ENCODE results near the gene PTPRH. TPM values are rescaled to one million over a fixed set of nuclear protein-coding genes. Genes with fewer than 3 reads are reported as not detected.
"Not testable (repeated sequence)": the region's sequence is repeated elsewhere in the genome, so short reads cannot be mapped to it uniquely, and the experiment has no call there.

PTPRH gene
- total and polyA plus RNA-seq, 7 experiments from 2014 or later: 0.56 TPM; not detected in 6

DNA sequence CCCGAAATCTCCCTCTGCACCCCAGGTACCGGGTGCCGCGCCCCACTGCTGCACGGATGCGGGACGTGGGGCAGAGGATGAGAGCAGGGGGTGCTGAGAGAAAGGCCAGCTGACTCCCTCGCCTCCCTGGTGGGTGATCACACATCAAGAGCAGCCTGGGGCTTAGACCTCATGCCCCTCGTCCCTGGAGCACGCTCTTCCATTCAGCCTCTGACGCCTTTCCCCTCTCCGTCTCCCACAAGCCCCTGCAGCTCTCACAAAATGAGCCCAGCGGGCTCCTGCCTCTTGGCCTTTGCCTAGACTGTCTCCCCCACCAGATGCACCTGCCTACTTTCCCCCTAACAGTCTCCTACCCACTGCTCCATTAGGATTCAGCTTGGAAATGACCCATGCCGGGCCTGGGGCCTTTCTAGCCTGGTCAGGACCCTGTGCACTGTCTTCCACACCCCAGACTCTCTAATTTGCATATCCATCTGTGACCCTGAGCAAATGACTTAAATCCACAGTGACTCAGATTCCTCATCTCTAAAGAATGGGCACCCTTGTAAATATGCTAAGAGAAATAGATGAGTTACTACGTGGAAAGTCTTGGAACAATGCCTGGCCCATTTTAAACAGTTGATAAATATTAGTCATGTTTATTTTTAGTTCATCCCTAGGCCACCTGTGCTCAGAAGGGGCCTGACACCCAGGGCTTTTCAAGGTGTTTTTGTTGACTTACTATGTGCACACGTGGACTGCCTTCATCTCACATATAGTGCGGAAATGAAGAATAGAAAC, 582 bp upstream of the PTPRH start:
- Histone ChIP-seq H3K9me3 (ENCODE audit: control insufficient read depth in 2 of 3, low read length in 3 of 3) (peaks cover 0 to 8% (median 0%) of the 10 kb centered on the region in 3 experiments), H3K27me3 (ENCODE audit: control insufficient read depth in 2 of 2, insufficient read depth in 2 of 2, low read length in 2 of 2) (peaks cover 0 to 8% of the 10 kb centered on the region in 2 donors), H3K4me3 (ENCODE audit: low read length) (no peak overlapping the region), H3K36me3 (ENCODE audit: control insufficient read depth in 2 of 3, insufficient read depth in 3 of 3, low read length in 3 of 3) (no peaks in the 10 kb centered on the region), H3K4me1 (ENCODE audit: control insufficient read depth in 2 of 2, insufficient read depth in 2 of 2, low read length in 2 of 2) (no peaks in the 10 kb centered on the region), H3K27ac (ENCODE audit: low read depth, low read length) (no peak overlapping the region)
- peaks cover 2 to 21% (median 8%) of the 10 kb centered on the region in 11 donors for H3K9me3 Mint-ChIP-seq
- POLR2A ChIA-PET: interaction anchor here (0.6 kb wide), 1 partner anchor 48 kb away, joined by 3 read pairs; no protein-coding TSS in a partner anchor
- H3K27me3 Mint-ChIP-seq: peaks cover 6 to 47% (median 40%) of the 10 kb centered on the region in 5 donors
- no peak overlapping the region for H3K27ac Mint-ChIP-seq
- no peak for DNase-seq
- intact Hi-C loops (cut with micrococcal nuclease): no loop called here
- CTCF ChIA-PET: no interaction called here
- peaks cover 0 to 5% (median 0%) of the 10 kb centered on the region in 5 donors for H3K36me3 Mint-ChIP-seq
- H3K4me1 Mint-ChIP-seq: peaks cover 0 to 4% (median 2%) of the 10 kb centered on the region in 7 donors
- H3K4me3 Mint-ChIP-seq: no peak overlapping the region
- ATAC-seq: no peak

DNA sequence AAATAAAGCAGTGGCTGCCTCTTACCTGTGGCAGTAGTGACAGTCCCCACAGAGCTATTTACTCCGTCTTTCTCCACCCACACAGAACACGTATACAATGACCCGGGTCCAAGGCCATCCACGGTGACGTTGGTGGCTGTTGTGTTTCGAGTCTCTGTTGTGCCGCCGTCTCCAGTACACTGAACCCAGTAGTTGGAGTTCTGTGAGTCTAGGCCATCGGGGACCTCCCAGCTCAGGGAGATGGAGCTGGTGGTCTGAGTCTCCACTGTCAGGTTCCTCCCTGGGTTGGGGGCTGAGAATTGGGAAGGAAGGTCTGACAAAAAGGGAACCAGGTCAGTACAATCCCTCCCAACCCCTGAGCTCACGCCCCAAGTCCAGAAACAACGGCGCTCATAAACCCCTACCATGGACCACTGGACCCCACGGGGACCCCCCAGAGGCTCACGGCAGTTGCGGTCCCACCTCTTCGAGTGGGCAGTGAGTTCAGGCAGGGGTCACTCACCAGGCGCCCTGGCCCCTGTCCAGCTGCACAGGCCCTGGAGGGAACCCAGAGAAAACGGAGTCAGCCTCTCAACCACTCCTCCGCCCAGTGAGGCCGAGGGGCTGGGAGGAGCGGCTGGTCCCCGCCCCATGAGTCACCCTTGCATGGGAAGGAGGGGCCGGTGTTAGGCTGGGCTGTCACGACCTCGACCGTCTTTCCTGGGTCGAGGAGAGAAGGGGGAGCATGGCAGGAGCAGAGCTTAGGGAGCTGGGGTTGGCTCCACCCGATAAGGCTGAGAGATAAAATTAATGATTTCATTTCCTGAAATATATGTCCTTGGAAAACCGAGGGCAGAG, 2.4 kb downstream of the PTPRH start:
- Histone ChIP-seq H3K36me3 (ENCODE audit: control insufficient read depth in 2 of 3, insufficient read depth in 3 of 3, low read length in 3 of 3) (no peaks in the 10 kb centered on the region), H3K27me3 (ENCODE audit: control insufficient read depth in 2 of 2, insufficient read depth in 2 of 2, low read length in 2 of 2) (peaks cover 0 to 8% of the 10 kb centered on the region in 2 donors), H3K4me1 (ENCODE audit: control insufficient read depth in 2 of 2, insufficient read depth in 2 of 2, low read length in 2 of 2) (no peaks in the 10 kb centered on the region), H3K27ac (ENCODE audit: low read depth, low read length) (no peak overlapping the region), H3K4me3 (ENCODE audit: low read length) (no peak overlapping the region), H3K9me3 (ENCODE audit: control insufficient read depth in 2 of 3, low read length in 3 of 3) (no peaks in the 10 kb centered on the region)
- H3K4me3 Mint-ChIP-seq: peak overlapping the region in 2 of 10 donors; percentile 47 to 73
- intact Hi-C loops (cut with micrococcal nuclease): no loop called here
- peak overlapping the region in 1 of 9 donors; percentile 12 for H3K27ac Mint-ChIP-seq
- H3K27me3 Mint-ChIP-seq: peaks cover 10 to 49% (median 28%) of the 10 kb centered on the region in 5 donors
- peak; percentile 81 for ATAC-seq
- H3K36me3 Mint-ChIP-seq: no peaks in the 10 kb centered on the region
- POLR2A ChIA-PET: no interaction called here
- CTCF ChIA-PET: no interaction called here
- H3K9me3 Mint-ChIP-seq: peaks cover 0 to 3% (median 0%) of the 10 kb centered on the region in 11 donors
- H3K4me1 Mint-ChIP-seq: peaks cover 0 to 4% (median 2%) of the 10 kb centered on the region in 7 donors
- DNase-seq: peak in 1 of 9 donors; percentile 51

DNA sequence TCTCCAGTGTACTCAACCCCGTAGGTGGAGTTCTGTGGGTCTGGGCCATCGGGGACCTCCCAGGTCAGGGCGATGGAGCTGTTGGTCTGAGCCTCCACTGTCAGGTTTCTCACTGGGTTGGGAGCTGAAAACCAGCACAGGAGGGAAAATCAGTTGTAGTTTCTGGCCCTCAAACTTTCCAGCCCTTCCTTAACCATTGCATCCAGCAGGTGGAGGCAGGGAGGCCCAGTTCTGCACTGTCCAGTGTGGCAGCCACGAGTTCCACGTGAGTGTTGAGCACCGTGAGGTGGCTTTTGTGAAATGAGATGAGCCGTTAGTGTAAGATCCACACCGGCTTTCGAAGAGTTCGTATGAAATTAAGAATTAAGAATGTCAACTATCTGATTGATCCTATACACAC, 7.1 kb downstream of the PTPRH start:
- Mint-ChIP-seq H3K27ac (peak overlapping the region in 1 of 9 donors; percentile 46), H3K27me3 (peaks cover 18 to 61% (median 37%) of the 10 kb centered on the region in 5 donors)
- peak; percentile 52 for ATAC-seq
- H3K9me3 Mint-ChIP-seq; CTCF ChIA-PET; H3K4me3 ChIP-seq (ENCODE audit: low read length); POLR2A ChIA-PET; intact Hi-C loops (cut with micrococcal nuclease); H3K4me1 ChIP-seq (ENCODE audit: control insufficient read depth in 2 of 2, insufficient read depth in 2 of 2, low read length in 2 of 2); H3K4me3 Mint-ChIP-seq; H3K4me1 Mint-ChIP-seq; H3K36me3 Mint-ChIP-seq; H3K27me3 ChIP-seq (ENCODE audit: control insufficient read depth in 2 of 2, insufficient read depth in 2 of 2, low read length in 2 of 2); H3K27ac ChIP-seq (ENCODE audit: low read depth, low read length); DNase-seq; H3K36me3 ChIP-seq (ENCODE audit: control insufficient read depth in 2 of 3, insufficient read depth in 3 of 3, low read length in 3 of 3); H3K9me3 ChIP-seq (ENCODE audit: control insufficient read depth in 2 of 3, low read length in 3 of 3): not testable (repeated sequence)

DNA sequence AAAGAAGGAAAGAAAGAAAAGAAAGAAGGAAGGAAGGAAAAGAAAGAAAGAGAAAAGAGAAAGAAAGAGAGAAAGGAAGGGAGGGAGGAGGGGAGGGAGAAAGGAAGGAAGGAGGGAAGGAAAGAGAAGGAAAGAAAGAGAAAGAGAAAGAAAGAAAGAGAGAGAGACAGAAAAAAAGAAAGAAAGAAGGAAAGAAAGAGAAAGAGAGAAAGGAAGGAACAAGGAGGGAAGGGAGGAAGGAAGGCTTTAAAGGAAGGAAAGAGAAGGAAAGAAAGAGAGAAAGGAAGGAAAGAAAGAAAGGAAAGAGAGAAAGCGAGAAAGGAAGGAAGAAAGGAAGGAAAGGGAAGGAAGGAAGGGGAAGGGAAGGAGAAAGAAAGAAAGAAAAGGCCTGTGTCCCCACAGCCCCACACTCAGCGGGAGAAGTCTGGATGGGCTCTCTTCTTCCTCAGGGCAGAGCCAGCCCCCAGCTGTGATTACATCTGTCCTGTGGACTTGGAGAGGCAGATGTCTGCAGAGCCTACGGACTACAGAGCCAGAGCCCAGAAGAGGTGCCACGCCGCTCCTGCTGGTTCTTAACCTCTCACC, 9.6 kb downstream of the PTPRH start:
- Histone ChIP-seq H3K9me3 (ENCODE audit: control insufficient read depth in 2 of 3, low read length in 3 of 3) (no peaks in the 10 kb centered on the region), H3K27me3 (ENCODE audit: control insufficient read depth in 2 of 2, insufficient read depth in 2 of 2, low read length in 2 of 2) (no peaks in the 10 kb centered on the region), H3K27ac (ENCODE audit: low read depth, low read length) (no peak overlapping the region), H3K4me1 (ENCODE audit: control insufficient read depth in 2 of 2, insufficient read depth in 2 of 2, low read length in 2 of 2) (no peaks in the 10 kb centered on the region), H3K36me3 (ENCODE audit: control insufficient read depth in 2 of 3, insufficient read depth in 3 of 3, low read length in 3 of 3) (no peaks in the 10 kb centered on the region), H3K4me3 (ENCODE audit: low read length) (no peak overlapping the region)
- Mint-ChIP-seq H3K9me3 (no peaks in the 10 kb centered on the region), H3K4me3 (no peak overlapping the region), H3K4me1 (peaks cover 0 to 4% (median 0%) of the 10 kb centered on the region in 7 donors), H3K36me3 (peaks cover 0 to 1% (median 0%) of the 10 kb centered on the region in 5 donors), H3K27ac (peak overlapping the region in 2 of 9 donors; percentile 40 to 62), H3K27me3 (peaks cover 8 to 43% (median 23%) of the 10 kb centered on the region in 5 donors)
- intact Hi-C loops (cut with micrococcal nuclease): no loop called here
- ChIA-PET POLR2A (interaction anchor here (0.6 to 0.7 kb wide), 2 partner anchors 33 to 133 kb away, joined by 4 read pairs; no protein-coding TSS in a partner anchor), CTCF (interaction anchor here (0.6 kb wide), 1 partner anchor 318 kb away, joined by 5 read pairs; no protein-coding TSS in a partner anchor)
- ATAC-seq: no peak
- DNase-seq: no peak

DNA sequence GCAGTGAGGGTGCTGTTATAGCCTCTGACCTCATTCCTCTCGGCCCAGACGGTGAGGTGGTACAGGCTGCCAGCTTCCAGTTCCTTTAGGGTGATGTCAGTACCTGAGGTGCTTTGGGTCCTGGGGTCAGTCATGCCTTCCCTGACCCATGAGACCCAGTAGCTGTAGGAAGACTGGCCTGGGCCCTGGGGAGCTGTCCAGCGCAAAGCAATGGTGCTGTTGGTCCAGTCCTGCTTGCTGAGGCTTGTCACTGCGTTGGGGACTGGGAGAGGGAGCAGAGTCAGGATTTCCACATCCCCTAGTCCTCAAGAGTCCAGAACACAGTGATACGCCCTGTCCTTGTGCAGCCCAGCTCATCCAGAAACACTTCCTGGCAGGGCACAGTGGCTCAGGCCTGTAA, 10.7 kb downstream of the PTPRH start:
- no peak overlapping the region for H3K4me3 Mint-ChIP-seq
- Histone ChIP-seq H3K27ac (ENCODE audit: low read depth, low read length) (no peak overlapping the region), H3K36me3 (ENCODE audit: control insufficient read depth in 2 of 3, insufficient read depth in 3 of 3, low read length in 3 of 3) (no peaks in the 10 kb centered on the region), H3K9me3 (ENCODE audit: control insufficient read depth in 2 of 3, low read length in 3 of 3) (no peaks in the 10 kb centered on the region), H3K4me1 (ENCODE audit: control insufficient read depth in 2 of 2, insufficient read depth in 2 of 2, low read length in 2 of 2) (no peaks in the 10 kb centered on the region), H3K4me3 (ENCODE audit: low read length) (no peak overlapping the region), H3K27me3 (ENCODE audit: control insufficient read depth in 2 of 2, insufficient read depth in 2 of 2, low read length in 2 of 2) (no peaks in the 10 kb centered on the region)
- H3K9me3 Mint-ChIP-seq: no peaks in the 10 kb centered on the region
- no peak for DNase-seq
- intact Hi-C loops (cut with micrococcal nuclease): no loop called here
- peaks cover 0 to 1% (median 0%) of the 10 kb centered on the region in 5 donors for H3K36me3 Mint-ChIP-seq
- ATAC-seq: no peak
- H3K4me1 Mint-ChIP-seq: peaks cover 0 to 4% (median 0%) of the 10 kb centered on the region in 7 donors
- ChIA-PET POLR2A (no interaction called here), CTCF (no interaction called here)
- H3K27ac Mint-ChIP-seq: no peak overlapping the region
- peaks cover 6 to 40% (median 20%) of the 10 kb centered on the region in 5 donors for H3K27me3 Mint-ChIP-seq

DNA sequence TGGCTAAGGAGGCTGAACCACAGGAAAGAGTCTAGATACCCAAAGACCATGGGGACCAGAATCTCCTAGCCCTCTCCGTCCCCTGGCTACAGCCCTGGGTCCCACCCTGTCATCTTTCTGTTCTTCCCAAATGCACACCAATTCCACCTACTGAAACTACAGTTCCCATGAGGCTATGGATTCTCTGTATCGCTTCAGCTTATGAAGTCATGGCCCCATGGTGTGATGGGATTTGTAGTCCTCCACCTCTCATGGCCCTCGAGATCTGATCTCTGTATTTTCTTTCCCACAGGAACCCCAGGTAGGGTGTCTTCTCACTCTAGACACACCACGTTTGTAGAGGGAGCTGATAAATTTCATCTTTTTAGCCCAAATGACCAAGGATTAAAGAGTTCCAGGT, 11.8 kb downstream of the PTPRH start:
- no peaks in the 10 kb centered on the region for H3K4me1 ChIP-seq (ENCODE audit: control insufficient read depth in 2 of 2, insufficient read depth in 2 of 2, low read length in 2 of 2)
- peaks cover 0 to 4% (median 0%) of the 10 kb centered on the region in 7 donors for H3K4me1 Mint-ChIP-seq
- no peak for ATAC-seq
- ChIA-PET POLR2A (no interaction called here), CTCF (interaction anchor here (0.6 to 0.7 kb wide), 2 partner anchors 15 to 221 kb away, joined by 3 to 5 read pairs; no protein-coding TSS in a partner anchor)
- no peak overlapping the region for H3K27ac Mint-ChIP-seq
- intact Hi-C loops (cut with micrococcal nuclease): no loop called here
- H3K4me3 Mint-ChIP-seq: no peak overlapping the region
- DNase-seq: no peak
- peaks cover 6 to 40% (median 19%) of the 10 kb centered on the region in 5 donors for H3K27me3 Mint-ChIP-seq
- no peak overlapping the region for H3K27ac ChIP-seq (ENCODE audit: low read depth, low read length)
- no peaks in the 10 kb centered on the region for H3K27me3 ChIP-seq (ENCODE audit: control insufficient read depth in 2 of 2, insufficient read depth in 2 of 2, low read length in 2 of 2)
- no peaks in the 10 kb centered on the region for H3K9me3 ChIP-seq (ENCODE audit: control insufficient read depth in 2 of 3, low read length in 3 of 3)
- no peaks in the 10 kb centered on the region for H3K9me3 Mint-ChIP-seq
- H3K36me3 Mint-ChIP-seq: peaks cover 0 to 1% (median 0%) of the 10 kb centered on the region in 5 donors
- no peaks in the 10 kb centered on the region for H3K36me3 ChIP-seq (ENCODE audit: control insufficient read depth in 2 of 3, insufficient read depth in 3 of 3, low read length in 3 of 3)
- H3K4me3 ChIP-seq (ENCODE audit: low read length): no peak overlapping the region

All from naive thymus-derived CD4-positive, alpha-beta T cell (primary cell).